ELF-1 (cell line): Measurements from ENCODE around the gene OXTR.

Source experiments
- DNase-seq: peaks from one replicate; pipeline ENCODE4 v3.0.0-alpha.2; 2016; ENCODE audit warnings: low read depth, low spot score

OXTR gene

GRCh38 chr3:8712045-8712907 lies 57.1 kb downstream of the OXTR start:
- no peak for DNase-seq

GRCh38 chr3:8709801-8710507 lies 59.5 kb downstream of the OXTR start:
- no peak for DNase-seq

GRCh38 chr3:8709287-8709686 lies 60.1 kb downstream of the OXTR start:
- DNase-seq = no peak

GRCh38 chr3:8705575-8705974 lies 63.8 kb downstream of the OXTR start:
- DNase-seq = no peak

GRCh38 chr3:8702560-8702959 lies 66.9 kb downstream of the OXTR start:
- DNase-seq = peak; percentile 15
